ENCODE measurements around the gene DYDC2. TPM values are rescaled to one million over a fixed set of nuclear protein-coding genes. Genes with fewer than 3 reads are reported as not detected.

DYDC2 gene, protein sequence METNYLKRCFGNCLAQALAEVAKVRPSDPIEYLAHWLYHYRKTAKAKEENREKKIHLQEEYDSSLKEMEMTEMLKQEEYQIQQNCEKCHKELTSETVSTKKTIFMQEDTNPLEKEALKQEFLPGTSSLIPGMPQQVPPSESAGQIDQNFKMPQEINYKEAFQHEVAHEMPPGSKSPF
- total RNA-seq, result not detected
- polyA plus RNA-seq (2013, experiment 1 of 2), result not detected
- polyA plus RNA-seq (2013, experiment 2 of 2), result not detected
- total RNA-seq, result 0 to 0.25 (median 0) reads per million in 172 experiments

DNA sequence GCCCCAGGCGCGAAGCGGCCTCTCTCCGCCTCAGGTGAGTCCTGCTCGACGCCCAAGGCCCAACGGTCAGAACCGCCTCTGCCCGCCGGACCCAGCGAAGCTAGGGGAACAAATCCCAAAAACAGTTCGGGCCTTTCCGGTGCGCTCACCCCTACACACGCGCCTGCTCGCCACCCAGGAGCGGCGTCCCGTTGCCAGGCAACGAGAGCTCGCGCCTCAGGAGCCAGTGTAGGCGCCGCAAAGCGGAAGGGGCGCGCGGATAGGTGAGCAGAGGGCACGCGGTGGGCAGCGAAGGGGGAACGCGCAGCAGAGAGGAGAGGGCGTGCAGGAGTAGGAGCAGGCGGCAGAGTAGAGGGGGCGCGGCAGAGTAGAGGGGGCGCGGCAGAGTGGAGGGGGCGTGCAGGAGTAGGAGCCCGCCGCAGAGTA is at the start of gene DYDC2, which contains the start of gene DYDC1:
Gene DYDC2, plus strand, starts transcription at position 219 of the 426 bp plus-strand sequence. CDS start 5,663 bp downstream, outside the sequence.
Gene DYDC1, minus strand, starts transcription at position 193 of the 426 bp plus-strand sequence. CDS start 4,154 bp downstream, outside the sequence.
- no peak within 1 kb of the TSS for H3K27ac Mint-ChIP-seq
- Histone ChIP-seq H3K4me3 (ENCODE audit: low read length) (peak within 1 kb of the TSS; percentile 38), H3K9me3 (ENCODE audit: control insufficient read depth in 1 of 2, insufficient read depth in 1 of 2, low read length in 2 of 2) (peaks cover 0 to 19% of the 10 kb centered on the region in 2 experiments), H3K27me3 (ENCODE audit: control insufficient read depth in 1 of 2, insufficient read depth in 2 of 2, low read length in 2 of 2) (peaks cover 15 to 21% of the 10 kb centered on the region in 2 experiments), H3K4me1 (ENCODE audit: insufficient read depth, low read length) (peaks cover 9% of the 10 kb centered on the region), H3K27ac (ENCODE audit: low read depth in 1 of 2, low read length in 2 of 2) (no peak within 1 kb of the TSS), H3K36me3 (ENCODE audit: insufficient read depth, low read length) (no peaks in the 10 kb centered on the region)
- ATAC-seq (ENCODE audit: poor library complexity) (peak; percentile 95), DNase-seq (peak in 13 of 14 experiments; percentile 9 to 60 (median 36))
- peaks cover 34% of the 10 kb centered on the region for H3K27me3 Mint-ChIP-seq
- peak within 1 kb of the TSS; percentile 85 for H3K4me3 Mint-ChIP-seq
- intact Hi-C loops (cut with DNase I, micrococcal nuclease), result no loop called here
- ChIA-PET CTCF (no interaction called here), POLR2A (no interaction called here)
- TF ChIP-seq, protein P1, sequence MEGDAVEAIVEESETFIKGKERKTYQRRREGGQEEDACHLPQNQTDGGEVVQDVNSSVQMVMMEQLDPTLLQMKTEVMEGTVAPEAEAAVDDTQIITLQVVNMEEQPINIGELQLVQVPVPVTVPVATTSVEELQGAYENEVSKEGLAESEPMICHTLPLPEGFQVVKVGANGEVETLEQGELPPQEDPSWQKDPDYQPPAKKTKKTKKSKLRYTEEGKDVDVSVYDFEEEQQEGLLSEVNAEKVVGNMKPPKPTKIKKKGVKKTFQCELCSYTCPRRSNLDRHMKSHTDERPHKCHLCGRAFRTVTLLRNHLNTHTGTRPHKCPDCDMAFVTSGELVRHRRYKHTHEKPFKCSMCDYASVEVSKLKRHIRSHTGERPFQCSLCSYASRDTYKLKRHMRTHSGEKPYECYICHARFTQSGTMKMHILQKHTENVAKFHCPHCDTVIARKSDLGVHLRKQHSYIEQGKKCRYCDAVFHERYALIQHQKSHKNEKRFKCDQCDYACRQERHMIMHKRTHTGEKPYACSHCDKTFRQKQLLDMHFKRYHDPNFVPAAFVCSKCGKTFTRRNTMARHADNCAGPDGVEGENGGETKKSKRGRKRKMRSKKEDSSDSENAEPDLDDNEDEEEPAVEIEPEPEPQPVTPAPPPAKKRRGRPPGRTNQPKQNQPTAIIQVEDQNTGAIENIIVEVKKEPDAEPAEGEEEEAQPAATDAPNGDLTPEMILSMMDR (IDR thresholded peaks at IDR 0.05), result no peak
- no peaks in the 10 kb centered on the region for H3K9me3 Mint-ChIP-seq
- H3K36me3 Mint-ChIP-seq (ENCODE audit: low read depth), result no peaks in the 10 kb centered on the region
- no peaks in the 10 kb centered on the region for H3K4me1 Mint-ChIP-seq (ENCODE audit: low read depth)

DNA sequence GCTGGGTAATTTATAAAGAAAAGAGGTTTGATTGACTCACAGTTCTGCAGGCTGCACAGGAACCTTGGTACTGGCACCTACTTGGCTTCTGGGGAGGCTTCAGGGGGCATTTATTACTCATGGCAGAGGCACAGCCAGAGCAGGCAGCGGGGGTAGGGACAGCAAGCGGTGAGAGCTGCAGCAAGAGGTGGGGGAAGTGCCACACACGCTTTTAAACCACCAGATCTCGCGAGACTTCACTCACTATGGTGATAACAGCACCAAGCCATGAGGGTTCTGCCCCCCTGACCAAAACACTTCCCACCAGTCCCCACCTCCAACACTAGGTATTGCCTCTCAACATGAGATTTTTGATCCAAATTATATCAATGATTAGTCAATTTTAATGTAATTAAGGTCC is 43.1 kb upstream of the DYDC2 start:
- intact Hi-C loops (cut with DNase I, micrococcal nuclease), result no loop called here
- DNase-seq (no peak), ATAC-seq (ENCODE audit: poor library complexity) (no peak)
- H3K9me3 ChIP-seq (ENCODE audit: control insufficient read depth in 1 of 2, insufficient read depth in 1 of 2, low read length in 2 of 2), result peaks cover 0 to 8% of the 10 kb centered on the region in 2 experiments
- H3K9me3 Mint-ChIP-seq, result no peaks in the 10 kb centered on the region
- H3K36me3 ChIP-seq (ENCODE audit: insufficient read depth, low read length), result no peaks in the 10 kb centered on the region
- H3K4me3 Mint-ChIP-seq, result no peak overlapping the region
- POLR2A ChIA-PET, result no interaction called here
- H3K36me3 Mint-ChIP-seq (ENCODE audit: low read depth), result no peaks in the 10 kb centered on the region
- H3K4me1 Mint-ChIP-seq (ENCODE audit: low read depth), result no peaks in the 10 kb centered on the region
- no peaks in the 10 kb centered on the region for H3K4me1 ChIP-seq (ENCODE audit: insufficient read depth, low read length)
- CTCF ChIA-PET, result no interaction called here
- TF ChIP-seq, protein P1 (IDR thresholded peaks at IDR 0.05), result no peak
- H3K27me3 Mint-ChIP-seq, result no peaks in the 10 kb centered on the region
- no peaks in the 10 kb centered on the region for H3K27me3 ChIP-seq (ENCODE audit: control insufficient read depth in 1 of 2, insufficient read depth in 2 of 2, low read length in 2 of 2)
- no peak overlapping the region for H3K27ac Mint-ChIP-seq
- H3K27ac ChIP-seq (ENCODE audit: low read depth in 1 of 2, low read length in 2 of 2), result no peak overlapping the region
- no peak overlapping the region for H3K4me3 ChIP-seq (ENCODE audit: low read length)

DNA sequence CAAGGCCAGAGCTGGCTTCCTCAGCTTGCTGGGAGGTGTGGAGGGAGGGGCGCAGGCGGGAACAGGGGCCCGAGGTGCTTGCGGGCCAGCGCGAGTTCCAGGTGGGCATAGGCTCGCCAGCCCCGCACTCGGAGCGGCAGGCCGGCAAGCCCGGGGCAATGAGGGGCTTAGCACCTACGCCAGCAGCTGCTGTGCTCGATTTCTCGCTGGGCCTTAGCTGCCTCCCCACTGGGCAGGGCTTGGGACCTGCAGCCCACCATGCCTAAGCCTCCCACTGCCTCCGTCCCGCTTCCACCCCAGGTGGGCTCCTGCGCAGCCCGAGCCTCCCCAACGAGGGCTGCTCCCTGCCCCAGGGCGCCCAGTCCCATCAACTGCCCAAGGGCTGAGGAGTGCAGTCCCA is 41.2 kb upstream of the DYDC2 start:
- Histone ChIP-seq H3K9me3 (ENCODE audit: control insufficient read depth in 1 of 2, insufficient read depth in 1 of 2, low read length in 2 of 2) (peaks cover 0 to 8% of the 10 kb centered on the region in 2 experiments), H3K27me3 (ENCODE audit: control insufficient read depth in 1 of 2, insufficient read depth in 2 of 2, low read length in 2 of 2) (no peaks in the 10 kb centered on the region), H3K4me3 (ENCODE audit: low read length) (no peak overlapping the region), H3K27ac (ENCODE audit: low read depth in 1 of 2, low read length in 2 of 2) (no peak overlapping the region), H3K36me3 (ENCODE audit: insufficient read depth, low read length) (no peaks in the 10 kb centered on the region), H3K4me1 (ENCODE audit: insufficient read depth, low read length) (no peaks in the 10 kb centered on the region)
- DNase-seq (no peak), ATAC-seq (ENCODE audit: poor library complexity) (no peak)
- TF ChIP-seq, protein P1 (IDR thresholded peaks at IDR 0.05), result no peak
- POLR2A ChIA-PET, result no interaction called here
- no peaks in the 10 kb centered on the region for H3K4me1 Mint-ChIP-seq (ENCODE audit: low read depth)
- no peak overlapping the region for H3K27ac Mint-ChIP-seq
- no peaks in the 10 kb centered on the region for H3K27me3 Mint-ChIP-seq
- no peak overlapping the region for H3K4me3 Mint-ChIP-seq
- H3K36me3 Mint-ChIP-seq (ENCODE audit: low read depth), result no peaks in the 10 kb centered on the region
- CTCF ChIA-PET, result interaction anchor here (1.2 kb wide), 1 partner anchor 12 kb away, joined by 3 read pairs; no protein-coding TSS in a partner anchor
- intact Hi-C loops (cut with DNase I, micrococcal nuclease), result no loop called here
- H3K9me3 Mint-ChIP-seq, result no peaks in the 10 kb centered on the region

All from CD4-positive, alpha-beta T cell (primary cell).